A549 (cell line): ENCODE measurements around the gene ZFYVE28. TPM values are rescaled to one million over a fixed set of nuclear protein-coding genes. Genes with fewer than 3 reads are reported as not detected.

Source experiments
- ATAC-seq, 2 experiments: fragments of 200-7000 bp in 1 of 2; fragments of >200 bp in 1 of 2; cut with Nextera tagmentation in 1 of 2; cut with Tn5 transposase in 1 of 2; 3 replicates each; pipeline versions ENCODE4 v1.8.0 to v1.9.1; 2018 to 2020; ENCODE audit warnings: mild to moderate bottlenecking in 1 of 2, moderate library complexity in 1 of 2
- CTCF ChIA-PET: fragments of 300-600 bp; sonication (Branson Sonifier 250); formaldehyde crosslinking; extraction: SDS; loops from one replicate; lab custom pipeline; 2021; ENCODE audit warnings: antibody characterized with exemption, inconsistent platforms; lab: Yijun Ruan, JAX
- POLR2A ChIA-PET: fragments of 350-600 bp; formaldehyde crosslinking; extraction: SDS; loops from one replicate; lab custom pipeline; 2021; ENCODE audit warnings: antibody characterized with exemption, inconsistent platforms; lab: Yijun Ruan, JAX
- DNase-seq, 2 experiments: peaks; one replicate each; pipeline versions ENCODE4 v3.0.0 to v3.0.0-alpha.2; 2011 to 2016; ENCODE audit warnings: low read depth in 1 of 2, low spot score in 1 of 2
- FAIRE-seq: peaks from 2 replicates; lab custom pipeline; 2011; peaks lifted over from hg19 to GRCh38; lab: Jason Lieb, UNC
- H3K27ac ChIP-seq, 2 experiments: fragments of >200 bp; sonication (Bioruptor Twin); formaldehyde crosslinking; 3 replicates each; pipeline ENCODE4 v1.5.1; 2016 to 2017
- H3K4me1 ChIP-seq: fragments of >200 bp; sonication (Bioruptor Twin); formaldehyde crosslinking; 3 replicates; pipeline ENCODE4 v1.6.1; 2016
- H3K4me2 ChIP-seq: fragments of >200 bp; sonication (Bioruptor Twin); formaldehyde crosslinking; 3 replicates; pipeline ENCODE4 v1.6.1; 2016
- H3K4me3 ChIP-seq: fragments of >200 bp; sonication (Bioruptor Twin); formaldehyde crosslinking; 3 replicates; pipeline ENCODE4 v1.5.1; 2016
- H3K9me3 ChIP-seq: fragments of >200 bp; sonication (Bioruptor Twin); formaldehyde crosslinking; 3 replicates; pipeline ENCODE4 v1.6.1; 2016
- CBX2 ChIP-seq: fragments of 200-600 bp; sonication (generic); IDR thresholded peaks from 2 replicates; pipeline ENCODE4 v1.6.1; 2016; ENCODE audit warnings: low read depth, mild to moderate bottlenecking, borderline replicate concordance
- CBX8 ChIP-seq: fragments of 200-600 bp; sonication (generic); IDR thresholded peaks from 2 replicates; pipeline ENCODE4 v1.6.1; 2016
- CEBPB ChIP-seq, 2 experiments: fragments of >200 bp in 1 of 2; sonication (Bioruptor Twin) in 1 of 2; formaldehyde crosslinking in 1 of 2; IDR thresholded peaks; 2 replicates each; pipeline ENCODE4 v1.6.1; 2012 to 2016
- CHD2 ChIP-seq: fragments of 150-350 bp; IDR thresholded peaks from 2 replicates; pipeline ENCODE4 v1.6.1; 2014; ENCODE audit warnings: low read length; ENCODE audit not compliant: partially characterized antibody
- CHD4 ChIP-seq: fragments of 200-600 bp; sonication (generic); IDR thresholded peaks from 2 replicates; pipeline ENCODE4 v1.6.1; 2016; ENCODE audit warnings: antibody characterized with exemption, mild to moderate bottlenecking, borderline replicate concordance
- EHF ChIP-seq: fragments of 250-450 bp; sonication (Bioruptor Pico); IDR thresholded peaks from 2 replicates; pipeline ENCODE4 v1.5.0; 2020; ENCODE audit warnings: mild to moderate bottlenecking
- EHMT2 ChIP-seq: fragments of 200-600 bp; sonication (generic); IDR thresholded peaks from 2 replicates; pipeline ENCODE4 v1.6.1; 2016; ENCODE audit warnings: antibody characterized with exemption, low read depth, mild to moderate bottlenecking, moderate library complexity
- ESRRA ChIP-seq: fragments of 150-350 bp; IDR thresholded peaks from 2 replicates; pipeline ENCODE4 v1.6.1; 2014; ENCODE audit warnings: mild to moderate bottlenecking, low read length, borderline replicate concordance
- FOSB ChIP-seq: fragments of 250-450 bp; sonication (Bioruptor Pico); IDR thresholded peaks from 2 replicates; pipeline ENCODE4 v1.5.0; 2020; ENCODE audit warnings: mild to moderate bottlenecking, moderate library complexity
- FOSL2 ChIP-seq, 2 experiments: fragments of 450-650 bp in 1 of 2; fragments of >200 bp in 1 of 2; sonication (Bioruptor Twin) in 1 of 2; formaldehyde crosslinking; IDR thresholded peaks; 2 replicates each; pipeline versions ENCODE4 v1.5.0 to v1.6.1; 2016 to 2020; ENCODE audit warnings: mild to moderate bottlenecking in 1 of 2, moderate library complexity in 1 of 2
- FOXS1 ChIP-seq: fragments of 250-450 bp; sonication (Bioruptor Pico); IDR thresholded peaks from 2 replicates; pipeline ENCODE4 v1.5.0; 2020; ENCODE audit warnings: mild to moderate bottlenecking, moderate library complexity
- GATA3 ChIP-seq: IDR thresholded peaks from 2 replicates; pipeline ENCODE4 v1.6.1; 2012; ENCODE audit warnings: borderline replicate concordance
- HEYL ChIP-seq: fragments of 250-450 bp; sonication (Bioruptor Pico); IDR thresholded peaks from 2 replicates; pipeline ENCODE4 v1.8.0; 2021; ENCODE audit warnings: mild to moderate bottlenecking, moderate library complexity
- HOXA7 ChIP-seq: fragments of 250-450 bp; sonication (Bioruptor Pico); IDR thresholded peaks from 2 replicates; pipeline ENCODE4 v1.5.0; 2020; ENCODE audit warnings: mild to moderate bottlenecking, moderate library complexity
- HOXB5 ChIP-seq: fragments of 250-450 bp; sonication (Bioruptor Pico); IDR thresholded peaks from 2 replicates; pipeline ENCODE4 v1.5.0; 2020; ENCODE audit warnings: mild to moderate bottlenecking, moderate library complexity
- JUNB ChIP-seq: fragments of >200 bp; sonication (Bioruptor Twin); formaldehyde crosslinking; IDR thresholded peaks from 2 replicates; pipeline ENCODE4 v1.6.1; 2016
- MYC ChIP-seq: IDR thresholded peaks from 2 replicates; pipeline ENCODE4 v1.6.1; 2012; ENCODE audit warnings: mild to moderate bottlenecking, inconsistent platforms, low read length, improper control_type of control experiment, borderline replicate concordance
- NFE2L2 ChIP-seq: fragments of 150-350 bp; conservative IDR thresholded peaks from 2 replicates; pipeline ENCODE4 v1.6.1; 2014; ENCODE audit warnings: low read length
- POLR2A ChIP-seq: IDR thresholded peaks from 2 replicates; pipeline ENCODE4 v1.6.1; 2012; ENCODE audit warnings: mild to moderate bottlenecking, low read length
- RARB ChIP-seq: fragments of 250-450 bp; sonication (Bioruptor Pico); IDR thresholded peaks from 2 replicates; pipeline ENCODE4 v1.8.0; 2021; ENCODE audit warnings: mild to moderate bottlenecking, moderate library complexity
- RNF2 ChIP-seq: fragments of 200-600 bp; sonication (generic); IDR thresholded peaks from 2 replicates; pipeline ENCODE4 v1.6.1; 2016; ENCODE audit warnings: low read depth, mild to moderate bottlenecking, antibody characterized with exemption, moderate library complexity, borderline replicate concordance
- SREBF2 ChIP-seq: fragments of 450-650 bp; IDR thresholded peaks from 2 replicates; pipeline ENCODE4 v1.6.1; 2014; ENCODE audit warnings: mild to moderate bottlenecking, moderate library complexity
- ZC3H11A ChIP-seq: fragments of 450-650 bp; IDR thresholded peaks from 2 replicates; pipeline ENCODE4 v1.6.1; 2014; ENCODE audit warnings: antibody characterized with exemption, mild to moderate bottlenecking
- ZNF302 ChIP-seq: fragments of 250-450 bp; sonication (Bioruptor Pico); IDR thresholded peaks from 2 replicates; pipeline ENCODE4 v1.9.0; 2021; ENCODE audit warnings: inconsistent platforms, mild to moderate bottlenecking, moderate library complexity
- WGBS: methylation state at CpG from one replicate; pipeline ENCODE4 v1.1.6; 2017; ENCODE audit errors: missing lambda C conversion rate; 5-methylcytosine and 5-hydroxymethylcytosine counted together
- polyA plus RNA-seq, 4 experiments: library from polyadenylated mRNA; depleted of rRNA in 3 of 4; stranded (reverse); fragments of >200 nt; fragmentation: RNase III in 1 of 4; extraction: RNeasy Plus Mini Kit Qiagen cat#74134 plus additional on column Dnase treatment in 1 of 4; gene quantifications; 2 replicates in 3 of 4; 3 replicates in 1 of 4; pipeline ENCODE4 v1.2.3, GENCODE V29; 2011 to 2017
- TF ChIP-seq, protein P1 (sequence below): IDR thresholded peaks from 2 replicates; pipeline ENCODE4 v1.6.1; 2012
- TF ChIP-seq, protein P2 (sequence below): fragments of 450-650 bp; IDR thresholded peaks from 2 replicates; pipeline ENCODE4 v1.6.1; 2014; ENCODE audit warnings: antibody characterized with exemption
- TF ChIP-seq, protein P3 (sequence below): fragments of >200 bp; sonication (Bioruptor Twin); formaldehyde crosslinking; IDR thresholded peaks from 2 replicates; pipeline ENCODE4 v1.6.1; 2016

Gene ZFYVE28
- polyA plus RNA-seq, 2 of the 4 experiments (the other 2 are of a cell fraction): 2.1 to 2.3 TPM

DNA sequence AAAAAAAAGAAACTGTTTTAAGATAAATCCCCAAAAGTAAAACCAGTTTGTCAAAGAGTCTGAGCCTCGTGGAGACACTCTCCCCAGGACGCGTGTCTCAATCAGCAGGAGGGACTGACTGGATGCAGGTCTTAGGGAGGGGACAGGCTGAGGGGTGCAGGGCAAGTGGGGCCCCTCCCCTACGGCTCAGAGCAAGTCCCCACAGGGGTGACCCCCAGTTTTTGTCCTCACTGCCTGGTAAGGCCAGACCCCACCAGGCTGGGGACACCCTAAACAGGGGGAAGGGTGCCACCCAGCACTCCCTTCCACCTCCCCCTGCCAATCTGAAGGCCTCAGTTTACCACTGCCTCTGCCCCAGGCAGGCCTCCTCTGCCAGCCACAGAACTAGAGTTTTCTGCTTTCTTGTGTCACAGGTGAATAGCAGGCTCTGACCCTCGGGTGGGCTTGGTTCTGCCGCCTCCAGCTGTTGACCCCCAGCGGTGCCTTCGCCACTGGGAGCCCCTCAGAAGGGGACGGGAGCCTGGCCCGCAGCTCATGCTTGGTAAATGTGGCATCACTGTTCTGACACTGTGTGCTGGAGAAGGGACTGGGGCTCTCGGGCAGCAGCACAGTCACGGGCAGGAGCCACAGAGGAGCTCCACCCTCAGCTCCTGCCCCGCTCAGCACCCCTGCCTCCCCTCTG is 86.8 kb downstream of the ZFYVE28 start (continued):
- TF ChIP-seq, protein P1, sequence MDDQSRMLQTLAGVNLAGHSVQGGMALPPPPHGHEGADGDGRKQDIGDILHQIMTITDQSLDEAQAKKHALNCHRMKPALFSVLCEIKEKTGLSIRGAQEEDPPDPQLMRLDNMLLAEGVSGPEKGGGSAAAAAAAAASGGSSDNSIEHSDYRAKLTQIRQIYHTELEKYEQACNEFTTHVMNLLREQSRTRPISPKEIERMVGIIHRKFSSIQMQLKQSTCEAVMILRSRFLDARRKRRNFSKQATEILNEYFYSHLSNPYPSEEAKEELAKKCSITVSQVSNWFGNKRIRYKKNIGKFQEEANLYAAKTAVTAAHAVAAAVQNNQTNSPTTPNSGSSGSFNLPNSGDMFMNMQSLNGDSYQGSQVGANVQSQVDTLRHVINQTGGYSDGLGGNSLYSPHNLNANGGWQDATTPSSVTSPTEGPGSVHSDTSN: no peak
- TF ChIP-seq, protein P2, sequence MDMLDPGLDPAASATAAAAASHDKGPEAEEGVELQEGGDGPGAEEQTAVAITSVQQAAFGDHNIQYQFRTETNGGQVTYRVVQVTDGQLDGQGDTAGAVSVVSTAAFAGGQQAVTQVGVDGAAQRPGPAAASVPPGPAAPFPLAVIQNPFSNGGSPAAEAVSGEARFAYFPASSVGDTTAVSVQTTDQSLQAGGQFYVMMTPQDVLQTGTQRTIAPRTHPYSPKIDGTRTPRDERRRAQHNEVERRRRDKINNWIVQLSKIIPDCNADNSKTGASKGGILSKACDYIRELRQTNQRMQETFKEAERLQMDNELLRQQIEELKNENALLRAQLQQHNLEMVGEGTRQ: no peak
- TF ChIP-seq CBX8 (no peak), MYC (no peak)

DNA sequence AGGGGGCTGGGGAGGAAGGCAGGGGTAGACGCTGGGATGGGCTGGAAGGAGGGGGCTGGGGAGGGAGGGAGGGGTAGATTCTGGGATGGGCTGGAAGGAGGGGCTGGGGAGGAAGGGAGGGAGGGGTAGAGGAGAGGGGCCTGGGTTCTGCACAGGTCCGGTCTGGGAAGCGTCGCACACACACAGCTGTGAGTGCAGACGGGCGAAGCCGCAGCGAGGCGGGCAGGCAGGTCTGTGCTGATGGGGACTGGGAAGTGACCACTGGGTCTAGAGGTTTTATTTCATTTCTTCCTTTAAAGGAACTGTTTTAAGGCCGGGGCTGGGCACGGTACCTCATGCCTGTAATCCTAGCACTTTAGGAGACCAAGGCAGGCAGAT is 87.4 kb downstream of the ZFYVE28 start:
- WGBS: 93% methylated on average over 10 of the region's 11 CpGs
- ChIA-PET CTCF (no interaction called here), POLR2A (no interaction called here)
- DNase-seq: no peak
- peaks cover 14% of the 10 kb centered on the region for H3K4me1 ChIP-seq
- FAIRE-seq: no peak
- H3K9me3 ChIP-seq: peaks cover 12% of the 10 kb centered on the region; the same call in 2 of the 3 replicates
- peak overlapping the region; percentile 66; the same call in 1 of the 3 replicates for H3K4me2 ChIP-seq
- no peak; a peak in 1 of 6 replicates for ATAC-seq
- H3K27ac ChIP-seq: peak overlapping the region; percentile 60 to 81; a peak in 4 of 6 replicates
- no peak overlapping the region for H3K4me3 ChIP-seq
- TF ChIP-seq HOXA7 (CRISPR knock-in tag): no peak
- no peak for TF ChIP-seq HEYL
- no peak for TF ChIP-seq CBX8
- no peak for TF ChIP-seq POLR2A
- TF ChIP-seq, protein P3, sequence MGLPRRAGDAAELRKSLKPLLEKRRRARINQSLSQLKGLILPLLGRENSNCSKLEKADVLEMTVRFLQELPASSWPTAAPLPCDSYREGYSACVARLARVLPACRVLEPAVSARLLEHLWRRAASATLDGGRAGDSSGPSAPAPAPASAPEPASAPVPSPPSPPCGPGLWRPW: no peak
- no peak for TF ChIP-seq SREBF2
- no peak for TF ChIP-seq RARB (CRISPR knock-in tag)
- TF ChIP-seq ESRRA: no peak
- TF ChIP-seq CBX2: no peak
- TF ChIP-seq MYC: no peak
- TF ChIP-seq CHD4: no peak

DNA sequence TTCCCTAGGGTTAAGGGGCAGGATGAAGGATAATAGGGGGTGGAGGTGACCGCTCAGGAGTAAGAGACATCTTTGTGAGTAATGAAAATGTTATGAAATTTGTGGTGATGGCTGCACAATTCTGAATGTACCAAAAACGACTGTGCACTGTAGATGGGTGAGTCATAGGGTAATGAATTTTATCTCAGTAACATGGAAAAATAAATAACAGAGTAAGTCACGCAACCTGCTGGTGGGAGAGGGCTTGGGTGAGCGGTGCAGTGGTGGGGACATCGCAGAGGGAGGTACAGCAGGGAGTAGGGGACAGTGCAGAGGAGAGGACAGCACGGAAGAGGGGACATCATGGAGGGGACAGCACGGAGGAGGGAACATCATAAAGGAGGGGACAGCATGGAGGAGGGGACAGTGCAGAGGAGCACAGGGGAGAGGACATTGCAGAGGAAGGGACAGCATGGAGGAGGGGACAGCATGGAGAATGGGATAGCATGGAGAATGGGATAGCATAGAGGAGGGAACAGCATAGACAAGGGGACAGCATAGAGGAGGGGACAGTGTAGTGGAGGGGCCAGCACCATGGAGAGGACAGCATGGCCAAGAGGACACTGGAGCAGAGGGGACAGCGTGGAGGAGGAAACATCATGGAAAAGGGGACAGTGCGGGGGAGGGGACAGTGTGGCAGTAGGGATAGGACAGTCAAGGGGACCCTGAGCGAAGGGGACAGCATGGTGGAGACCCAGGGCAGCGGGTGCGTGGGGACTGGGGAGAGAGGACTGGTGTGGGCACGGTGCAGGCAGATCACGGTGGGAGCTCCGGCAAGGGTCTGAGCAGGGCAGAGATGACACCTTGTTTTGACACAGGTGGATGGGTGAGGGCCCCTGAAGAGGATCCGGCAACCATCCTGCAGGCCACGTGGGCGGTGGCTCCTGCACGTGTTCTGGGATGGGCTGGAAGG is 88.1 kb downstream of the ZFYVE28 start:
- peaks cover 14% of the 10 kb centered on the region for H3K4me1 ChIP-seq
- ChIA-PET CTCF (no interaction called here), POLR2A (no interaction called here)
- no peak for FAIRE-seq
- H3K27ac ChIP-seq: peak overlapping the region; percentile 60 to 81; a peak in 5 of 6 replicates
- peak; percentile 78 to 79 for ATAC-seq
- DNase-seq: peak; percentile 27 to 36
- TF ChIP-seq CBX8 (no peak), HOXB5 (CRISPR knock-in tag) (no peak), ESRRA (no peak), EHMT2 (no peak), JUNB (peak; percentile 63), NFE2L2 (no peak), RNF2 (no peak), CHD2 (no peak), EHF (CRISPR knock-in tag) (no peak), FOSB (CRISPR knock-in tag) (no peak), FOXS1 (CRISPR knock-in tag) (no peak), FOSL2 (IDR thresholded peaks at IDR 0.05) (0 out of 2 replicates have a peak, but pooled peaks have one; percentile 41), FOSL2 (CRISPR knock-in tag; IDR thresholded peaks at IDR 0.05) (peak; percentile 72), GATA3 (peak; percentile 64; the same call in 1 of the 2 replicates), CEBPB (IDR thresholded peaks at IDR 0.05) (peak in 1 of 2 experiments; percentile 53; a peak in 1 of 4 replicates), ZNF302 (CRISPR knock-in tag) (no peak), ZC3H11A (no peak), HOXA7 (CRISPR knock-in tag) (no peak)
- TF ChIP-seq, all 56 proteins: peak for 4
- Histone ChIP-seq H3K4me2 (peak overlapping the region; percentile 66), H3K9me3 (peaks cover 12% of the 10 kb centered on the region; the same call in 2 of the 3 replicates), H3K4me3 (no peak overlapping the region)
- 60% methylated on average over 15 of the region's 19 CpGs for WGBS
